ENCODE measurements around the gene ACTR5.

Gene ACTR5

DNA sequence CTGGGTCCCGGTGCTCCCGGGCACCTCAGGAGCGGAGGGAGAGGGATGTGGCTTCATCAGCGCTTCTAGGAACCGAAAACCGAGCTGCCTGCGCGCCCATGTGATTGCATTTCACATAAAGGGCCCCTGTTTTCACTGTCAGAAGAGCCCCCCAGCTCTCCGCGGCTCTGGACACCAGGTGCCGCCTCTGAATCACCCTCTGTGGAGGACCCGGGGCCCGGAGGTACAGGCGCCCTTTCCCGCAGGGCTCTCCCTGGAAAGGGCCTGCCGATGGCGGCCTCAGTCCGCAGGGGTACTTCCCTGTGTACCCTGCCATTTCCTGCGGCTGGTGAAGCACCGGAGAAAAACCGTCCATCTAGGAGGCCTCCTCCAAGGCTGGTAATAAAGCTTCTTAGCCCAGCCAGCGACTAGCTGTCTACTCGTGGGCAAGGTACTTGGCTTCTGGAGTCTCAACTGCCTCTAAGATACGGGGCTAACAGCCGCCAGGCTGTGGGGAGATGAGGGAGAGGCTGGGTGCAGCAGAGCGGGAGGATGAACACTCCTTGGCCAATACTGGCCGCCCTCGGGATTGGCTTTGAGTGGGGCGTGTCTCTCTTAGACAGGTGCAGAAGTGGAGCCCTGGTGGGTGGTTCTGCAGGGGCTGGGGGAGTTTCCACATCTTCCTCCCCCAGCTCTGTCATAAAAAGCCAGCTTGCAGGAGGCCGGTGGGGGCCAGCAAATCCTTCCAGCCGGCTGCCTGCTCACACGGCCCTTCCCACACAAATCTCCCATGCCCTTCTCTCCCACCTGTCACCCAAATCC, 58.8 kb downstream of the ACTR5 start:
- H3K27me3 ChIP-seq (ENCODE audit: insufficient read depth, low read length, poor library complexity), result peaks cover 12% of the 10 kb centered on the region

DNA sequence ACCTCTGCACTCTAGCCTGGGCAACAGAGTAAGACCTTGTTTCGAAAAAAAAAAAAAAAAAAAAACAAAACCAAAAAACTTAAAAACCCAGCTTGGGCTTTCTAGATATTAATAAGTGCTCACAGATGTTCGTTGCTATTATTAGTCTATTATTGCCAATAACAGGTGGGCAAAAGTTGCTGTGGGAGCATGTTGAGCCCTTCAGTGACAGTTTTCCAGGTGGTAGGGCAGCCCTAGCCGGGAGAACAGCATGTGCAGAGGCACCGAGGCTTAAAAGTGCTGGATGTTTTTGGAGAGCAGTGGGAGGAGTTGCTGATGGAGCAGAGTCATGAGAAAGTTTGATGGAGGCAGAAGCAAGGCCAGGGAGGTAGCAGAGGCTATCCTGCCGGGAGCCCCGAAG, 61.7 kb downstream of the ACTR5 start:
- Histone ChIP-seq H3K27me3 (ENCODE audit: insufficient read depth, low read length, poor library complexity) (peaks cover 12% of the 10 kb centered on the region), H3K9me3 (ENCODE audit: insufficient read depth, low read length, severe bottlenecking) (no peaks in the 10 kb centered on the region), H3K27ac (ENCODE audit: low read length) (no peak overlapping the region), H3K36me3 (ENCODE audit: insufficient read depth, low read length) (no peaks in the 10 kb centered on the region), H3K79me2 (ENCODE audit: insufficient read depth, low read length) (no peaks in the 10 kb centered on the region), H2AFZ (ENCODE audit: low read depth, low read length) (no peak overlapping the region), H3K4me2 (ENCODE audit: insufficient read depth, low read length) (no peak overlapping the region), H3K9ac (ENCODE audit: low read depth, low read length) (no peak overlapping the region), H3K4me3 (ENCODE audit: low read depth in 1 of 2, low read length in 2 of 2) (no peak overlapping the region), H3K4me1 (ENCODE audit: insufficient read depth, low read length) (peaks cover 35% of the 10 kb centered on the region), H4K20me1 (ENCODE audit: insufficient read depth, low read length) (no peaks in the 10 kb centered on the region)
- DNase-seq (no peak), ATAC-seq (ENCODE audit: insufficient read depth, low read depth) (no peak)
- TF ChIP-seq, protein P1, sequence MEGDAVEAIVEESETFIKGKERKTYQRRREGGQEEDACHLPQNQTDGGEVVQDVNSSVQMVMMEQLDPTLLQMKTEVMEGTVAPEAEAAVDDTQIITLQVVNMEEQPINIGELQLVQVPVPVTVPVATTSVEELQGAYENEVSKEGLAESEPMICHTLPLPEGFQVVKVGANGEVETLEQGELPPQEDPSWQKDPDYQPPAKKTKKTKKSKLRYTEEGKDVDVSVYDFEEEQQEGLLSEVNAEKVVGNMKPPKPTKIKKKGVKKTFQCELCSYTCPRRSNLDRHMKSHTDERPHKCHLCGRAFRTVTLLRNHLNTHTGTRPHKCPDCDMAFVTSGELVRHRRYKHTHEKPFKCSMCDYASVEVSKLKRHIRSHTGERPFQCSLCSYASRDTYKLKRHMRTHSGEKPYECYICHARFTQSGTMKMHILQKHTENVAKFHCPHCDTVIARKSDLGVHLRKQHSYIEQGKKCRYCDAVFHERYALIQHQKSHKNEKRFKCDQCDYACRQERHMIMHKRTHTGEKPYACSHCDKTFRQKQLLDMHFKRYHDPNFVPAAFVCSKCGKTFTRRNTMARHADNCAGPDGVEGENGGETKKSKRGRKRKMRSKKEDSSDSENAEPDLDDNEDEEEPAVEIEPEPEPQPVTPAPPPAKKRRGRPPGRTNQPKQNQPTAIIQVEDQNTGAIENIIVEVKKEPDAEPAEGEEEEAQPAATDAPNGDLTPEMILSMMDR (IDR thresholded peaks at IDR 0.05; ENCODE audit: borderline replicate concordance, extremely low read depth, low read length, poor library complexity, severe bottlenecking), result no peak
- TF ChIP-seq EZH2 (IDR thresholded peaks at IDR 0.05; ENCODE audit: borderline replicate concordance, low read depth, low read length, severe bottlenecking), result no peak

More for the DNA sequence above, 58.8 kb downstream of the ACTR5 start:
- peaks cover 46% of the 10 kb centered on the region for H3K4me1 ChIP-seq (ENCODE audit: insufficient read depth, low read length)
- no peaks in the 10 kb centered on the region for H4K20me1 ChIP-seq (ENCODE audit: insufficient read depth, low read length)
- peak overlapping the region in 1 of 2 experiments; percentile 68; a peak in 2 of 4 replicates for H3K4me3 ChIP-seq (ENCODE audit: low read depth in 1 of 2, low read length in 2 of 2)
- DNase-seq (no peak), ATAC-seq (ENCODE audit: insufficient read depth, low read depth) (no peak)
- TF ChIP-seq EZH2 (IDR thresholded peaks at IDR 0.05; ENCODE audit: borderline replicate concordance, low read depth, low read length, severe bottlenecking), result no peak
- TF ChIP-seq, protein P1 (IDR thresholded peaks at IDR 0.05; ENCODE audit: borderline replicate concordance, extremely low read depth, low read length, poor library complexity, severe bottlenecking), result no peak
- peak overlapping the region; percentile 93 for H3K4me2 ChIP-seq (ENCODE audit: insufficient read depth, low read length)
- H3K36me3 ChIP-seq (ENCODE audit: insufficient read depth, low read length), result no peaks in the 10 kb centered on the region
- H3K27ac ChIP-seq (ENCODE audit: low read length), result no peak overlapping the region
- peak overlapping the region; percentile 71; the same call in 1 of the 2 replicates for H3K9ac ChIP-seq (ENCODE audit: low read depth, low read length)
- H2AFZ ChIP-seq (ENCODE audit: low read depth, low read length), result no peak overlapping the region
- H3K79me2 ChIP-seq (ENCODE audit: insufficient read depth, low read length), result no peaks in the 10 kb centered on the region
- H3K9me3 ChIP-seq (ENCODE audit: insufficient read depth, low read length, severe bottlenecking), result no peaks in the 10 kb centered on the region

DNA sequence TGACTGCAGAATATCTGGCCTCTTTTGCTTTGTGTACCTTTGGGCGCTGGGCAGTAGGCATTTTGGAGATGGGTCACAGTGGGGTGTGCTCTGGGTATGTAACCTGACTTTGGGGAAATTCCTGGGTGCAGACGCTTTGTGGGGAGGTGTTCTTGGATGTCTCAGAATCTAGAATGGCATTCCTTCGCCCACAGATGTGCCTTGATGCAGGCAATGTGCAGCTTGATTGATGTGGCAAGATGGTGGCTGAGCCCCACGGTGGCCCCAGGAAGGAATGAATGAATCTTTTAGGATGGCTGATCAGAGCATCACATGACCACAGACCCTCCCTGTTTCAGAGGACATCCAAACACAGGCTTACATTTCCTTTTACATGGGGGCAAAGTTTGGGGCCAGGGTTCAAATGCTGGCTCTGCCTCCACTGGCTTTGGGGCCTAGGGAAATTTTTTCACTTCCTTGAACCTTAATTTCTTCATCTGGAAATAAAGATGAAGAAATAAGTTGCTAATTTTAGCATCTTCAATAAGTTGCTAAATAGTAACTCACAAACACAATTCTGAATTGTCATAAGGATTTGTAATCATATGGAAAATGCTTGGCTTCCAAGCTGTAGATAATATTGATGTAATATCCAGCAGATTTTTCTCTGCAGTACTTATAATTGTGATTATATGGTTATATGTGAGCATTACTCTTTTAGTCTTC, 62.8 kb downstream of the ACTR5 start:
- no peak overlapping the region for H3K4me3 ChIP-seq (ENCODE audit: low read depth in 1 of 2, low read length in 2 of 2)
- H3K27ac ChIP-seq (ENCODE audit: low read length), result no peak overlapping the region
- no peak for DNase-seq
- ATAC-seq (ENCODE audit: insufficient read depth, low read depth), result no peak
- no peak overlapping the region for H3K4me2 ChIP-seq (ENCODE audit: insufficient read depth, low read length)
- TF ChIP-seq EZH2 (IDR thresholded peaks at IDR 0.05; ENCODE audit: borderline replicate concordance, low read depth, low read length, severe bottlenecking), result no peak
- TF ChIP-seq, protein P1 (IDR thresholded peaks at IDR 0.05; ENCODE audit: borderline replicate concordance, extremely low read depth, low read length, poor library complexity, severe bottlenecking), result no peak
- no peaks in the 10 kb centered on the region for H3K9me3 ChIP-seq (ENCODE audit: insufficient read depth, low read length, severe bottlenecking)
- H3K79me2 ChIP-seq (ENCODE audit: insufficient read depth, low read length), result no peaks in the 10 kb centered on the region
- peaks cover 7% of the 10 kb centered on the region for H3K27me3 ChIP-seq (ENCODE audit: insufficient read depth, low read length, poor library complexity)
- H2AFZ ChIP-seq (ENCODE audit: low read depth, low read length), result no peak overlapping the region
- H3K4me1 ChIP-seq (ENCODE audit: insufficient read depth, low read length), result peaks cover 24% of the 10 kb centered on the region
- no peak overlapping the region for H3K9ac ChIP-seq (ENCODE audit: low read depth, low read length)
- H4K20me1 ChIP-seq (ENCODE audit: insufficient read depth, low read length), result no peaks in the 10 kb centered on the region
- no peaks in the 10 kb centered on the region for H3K36me3 ChIP-seq (ENCODE audit: insufficient read depth, low read length)
